Heart left ventricle (tissue), 13 donors: ENCODE measurements around the gene BCL2L14.
"Not testable (repeated sequence)": the region's sequence is repeated elsewhere in the genome, so short reads cannot be mapped to it uniquely, and the experiment has no call there.

Experiments used
- POLR2A ChIP-seq, 2 donors: fragments of 450-650 bp; IDR thresholded peaks; one replicate each; pipeline ENCODE4 v1.6.1; 2017; ENCODE audit warnings: antibody characterized with exemption in 2 of 2, mild to moderate bottlenecking in 2 of 2, moderate library complexity in 2 of 2
- TF ChIP-seq, protein P1 (sequence below), 12 donors: fragments of 200-600 bp; sonication (generic) in 4 of 12; IDR thresholded peaks; one replicate each; pipeline versions ENCODE4 v1.5.0 to v1.8.0; 2018 to 2022; ENCODE audit warnings: antibody characterized with exemption in 12 of 12, mild to moderate bottlenecking in 5 of 12
- donor health status: ischemic (EF 13 %, LVEDD 7.1; RV severe dilation, severe dysfunction).
- donor health status: DM: no; HTN: yes; CAD: no.
- donor health status: DM: no; HTN: no; CAD: no.
- donor health status: ischemic (EF 25% LVEDD 6.9; RV normal size, moderate dysfunction).
- donor health status: ischemic (EF 25% LVEDD 5.7; RV mildly dilated, moderate dysfunction).
- donor health status: ischemic (EF 35%, LVEDD 5.7; RV mildly dilated, moderate dysfunction).
- donor health status: nonischemic (EF 11% LVEDD 7.7; RV severe dilation, severe dysfunction).
- donor health status: DM: yes; HTN: yes; CAD: no.
- donor health status: PGD.
- donor health status: ischemic (EF 29% LVEDD 5.4; RV normal size, mild dysfunction).
- donor health status: nonischemic (EF 23%, LVEDD 6.1; RV moderate dilation, normal function).

DNA sequence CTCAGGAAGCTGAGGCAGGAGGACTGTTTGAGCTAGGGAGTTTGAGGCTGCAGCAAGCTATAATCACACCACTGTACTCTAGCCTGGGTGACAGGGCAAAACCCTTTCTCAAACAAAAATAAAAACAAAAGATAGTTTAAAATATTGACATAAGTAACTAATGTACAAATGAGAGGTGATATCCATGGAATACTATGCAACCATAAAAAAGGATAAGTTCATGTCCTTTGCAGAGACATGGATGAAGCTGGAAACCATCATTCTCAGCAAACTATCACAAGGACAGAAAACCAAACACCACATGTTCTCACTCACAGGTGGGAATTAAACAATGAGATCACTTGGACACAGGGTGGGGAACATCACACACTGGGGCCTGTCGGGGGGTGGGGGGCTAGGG lies 73.8 kb downstream of the BCL2L14 start:
- TF ChIP-seq, protein P1, sequence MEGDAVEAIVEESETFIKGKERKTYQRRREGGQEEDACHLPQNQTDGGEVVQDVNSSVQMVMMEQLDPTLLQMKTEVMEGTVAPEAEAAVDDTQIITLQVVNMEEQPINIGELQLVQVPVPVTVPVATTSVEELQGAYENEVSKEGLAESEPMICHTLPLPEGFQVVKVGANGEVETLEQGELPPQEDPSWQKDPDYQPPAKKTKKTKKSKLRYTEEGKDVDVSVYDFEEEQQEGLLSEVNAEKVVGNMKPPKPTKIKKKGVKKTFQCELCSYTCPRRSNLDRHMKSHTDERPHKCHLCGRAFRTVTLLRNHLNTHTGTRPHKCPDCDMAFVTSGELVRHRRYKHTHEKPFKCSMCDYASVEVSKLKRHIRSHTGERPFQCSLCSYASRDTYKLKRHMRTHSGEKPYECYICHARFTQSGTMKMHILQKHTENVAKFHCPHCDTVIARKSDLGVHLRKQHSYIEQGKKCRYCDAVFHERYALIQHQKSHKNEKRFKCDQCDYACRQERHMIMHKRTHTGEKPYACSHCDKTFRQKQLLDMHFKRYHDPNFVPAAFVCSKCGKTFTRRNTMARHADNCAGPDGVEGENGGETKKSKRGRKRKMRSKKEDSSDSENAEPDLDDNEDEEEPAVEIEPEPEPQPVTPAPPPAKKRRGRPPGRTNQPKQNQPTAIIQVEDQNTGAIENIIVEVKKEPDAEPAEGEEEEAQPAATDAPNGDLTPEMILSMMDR (IDR thresholded peaks at IDR 0.05): not testable (repeated sequence)
- not testable (repeated sequence) for TF ChIP-seq POLR2A (IDR thresholded peaks at IDR 0.05)
